K562 (cell line): ENCODE measurements around the gene HOXC12. TPM values are rescaled to one million over a fixed set of nuclear protein-coding genes. Genes with fewer than 3 reads are reported as not detected.

Source experiments
- ARHGAP35 ChIP-seq: fragments of 450-650 bp; IDR thresholded peaks from 2 replicates; pipeline ENCODE4 v1.6.1; 2018; ENCODE audit not compliant: partially characterized antibody
- CHD4 ChIP-seq: fragments of 200-600 bp; sonication (generic); IDR thresholded peaks from 3 replicates; pipeline ENCODE4 v1.6.1; 2012; ENCODE audit warnings: low read depth, mild to moderate bottlenecking, mixed read lengths, low read length, inconsistent platforms; ENCODE audit not compliant: insufficient read depth, insufficient replicate concordance, poor library complexity, severe bottlenecking
- CREB1 ChIP-seq, 2 experiments: sonication (generic) in 1 of 2; formaldehyde crosslinking in 1 of 2; IDR thresholded peaks; 2 replicates each; pipeline versions ENCODE4 v1.6.1 to v1.8.0; 2012 to 2022; ENCODE audit warnings: inconsistent platforms in 1 of 2, mild to moderate bottlenecking in 1 of 2, missing genetic modification reagents in 1 of 2, moderate library complexity in 1 of 2
- CREM ChIP-seq: IDR thresholded peaks from 2 replicates; pipeline ENCODE4 v1.6.1; 2014; ENCODE audit warnings: antibody characterized with exemption, low read depth
- CXXC5 ChIP-seq: fragments of 250-450 bp; sonication (Bioruptor Pico); IDR thresholded peaks from 2 replicates; pipeline ENCODE4 v1.8.0; 2022; ENCODE audit warnings: inconsistent platforms, mild to moderate bottlenecking, moderate library complexity
- ESRRA ChIP-seq: fragments of 450-650 bp; IDR thresholded peaks from 2 replicates; pipeline ENCODE4 v1.6.1; 2014; ENCODE audit warnings: low read depth, mild to moderate bottlenecking, moderate library complexity, borderline replicate concordance
- HEY1 ChIP-seq: fragments of 250-450 bp; sonication (Bioruptor Pico); IDR thresholded peaks from 2 replicates; pipeline ENCODE4 v1.5.0; 2020; ENCODE audit warnings: mild to moderate bottlenecking, moderate library complexity, borderline replicate concordance
- JUN ChIP-seq, 2 experiments: sonication (generic) in 1 of 2; formaldehyde crosslinking in 1 of 2; IDR thresholded peaks; 2 replicates each; pipeline versions ENCODE4 v1.6.1 to v1.8.0; 2012 to 2022; ENCODE audit warnings: borderline replicate concordance in 2 of 2, mild to moderate bottlenecking in 2 of 2, improper control_type of control experiment in 1 of 2, low read depth in 1 of 2, low read length in 1 of 2, missing genetic modification reagents in 1 of 2
- KAT8 ChIP-seq: fragments of 450-650 bp; IDR thresholded peaks from 2 replicates; pipeline ENCODE4 v1.6.1; 2016; ENCODE audit warnings: low read depth, mild to moderate bottlenecking
- KLF1 ChIP-seq: fragments of 450-650 bp; IDR thresholded peaks from 2 replicates; pipeline ENCODE4 v1.6.1; 2016; ENCODE audit warnings: missing genetic modification characterization, missing compliant biosample characterization
- LCOR ChIP-seq: sonication (generic); formaldehyde crosslinking; IDR thresholded peaks from 2 replicates; pipeline ENCODE4 v1.8.0; 2022; ENCODE audit warnings: mild to moderate bottlenecking, missing genetic modification reagents
- MXI1 ChIP-seq: IDR thresholded peaks from 2 replicates; pipeline ENCODE4 v1.6.1; 2011; ENCODE audit warnings: low read depth, mild to moderate bottlenecking, improper control_type of control experiment, low read length
- NEUROD1 ChIP-seq: fragments of 150-350 bp; IDR thresholded peaks from 2 replicates; pipeline ENCODE4 v1.6.1; 2014; ENCODE audit warnings: borderline replicate concordance, low read length, low read depth; ENCODE audit not compliant: partially characterized antibody
- NR3C1 ChIP-seq: sonication (generic); formaldehyde crosslinking; IDR thresholded peaks from 2 replicates; pipeline ENCODE4 v1.8.1; 2022; ENCODE audit warnings: missing genetic modification reagents
- POLR2AphosphoS5 ChIP-seq: IDR thresholded peaks from 2 replicates; pipeline ENCODE4 v1.6.1; 2011; ENCODE audit warnings: mild to moderate bottlenecking, low read depth, low read length, moderate library complexity; ENCODE audit not compliant: control insufficient read depth, insufficient read depth
- POU5F1 ChIP-seq: fragments of 150-350 bp; IDR thresholded peaks from 2 replicates; pipeline ENCODE4 v1.6.1; 2014; ENCODE audit warnings: borderline replicate concordance, low read length, low read depth, mild to moderate bottlenecking; ENCODE audit not compliant: partially characterized antibody
- PRPF4 ChIP-seq: fragments of 200-400 bp; formaldehyde crosslinking; IDR thresholded peaks from one replicate; pipeline ENCODE4 v1.6.1; 2017; ENCODE audit warnings: low read length, low read depth, mild to moderate bottlenecking; ENCODE audit not compliant: insufficient read depth, poor library complexity, severe bottlenecking
- RBM34 ChIP-seq: fragments of 200-400 bp; formaldehyde crosslinking; IDR thresholded peaks from 2 replicates; pipeline ENCODE4 v1.6.1; 2018; ENCODE audit warnings: low read length, borderline replicate concordance; ENCODE audit not compliant: insufficient read depth
- SMARCB1 ChIP-seq: IDR thresholded peaks from 2 replicates; pipeline ENCODE4 v1.6.1; 2011; ENCODE audit warnings: improper control_type of control experiment, low read depth; ENCODE audit not compliant: insufficient read length
- TRIM28 ChIP-seq: fragments of 450-650 bp; IDR thresholded peaks from 2 replicates; pipeline ENCODE4 v1.6.1; 2017
- ZNF133 ChIP-seq: fragments of 250-450 bp; sonication (Bioruptor Pico); IDR thresholded peaks from 2 replicates; pipeline ENCODE4 v1.4.0; 2020; ENCODE audit warnings: mild to moderate bottlenecking
- ZNF239 ChIP-seq: fragments of 250-450 bp; sonication (Bioruptor Pico); IDR thresholded peaks from 2 replicates; pipeline ENCODE4 v1.4.0; 2020; ENCODE audit warnings: mild to moderate bottlenecking
- ZNF263 ChIP-seq: sonication (generic); formaldehyde crosslinking; IDR thresholded peaks from 2 replicates; pipeline ENCODE4 v1.8.0; 2022; ENCODE audit warnings: mild to moderate bottlenecking, missing genetic modification reagents, borderline replicate concordance
- ZNF436 ChIP-seq: fragments of 250-450, 450-650 bp; sonication (Bioruptor Pico); formaldehyde crosslinking; IDR thresholded peaks from 2 replicates; pipeline ENCODE4 v1.7.0; 2020; ENCODE audit warnings: mild to moderate bottlenecking
- ZNF79 ChIP-seq: fragments of 250-450 bp; sonication (Bioruptor Pico); IDR thresholded peaks from 2 replicates; pipeline ENCODE4 v1.4.0; 2020; ENCODE audit warnings: low read depth, mild to moderate bottlenecking, moderate library complexity
- polyA plus RNA-seq, 8 experiments: library from polyadenylated mRNA; depleted of rRNA in 4 of 8; stranded (reverse) in 5 of 8; unstranded in 3 of 8; fragments of >200 nt; fragmentation: Nextera tagmentation in 2 of 8; fragmentation: Illumina TruSeq in 1 of 8; extraction: Ambion mirVana in 2 of 8; extraction: Trizol in 1 of 8; gene quantifications; 2 replicates each; pipeline versions ENCODE4 v1.2.1 to v1.2.3, GENCODE V29; 2011 to 2014; ENCODE audit warnings: inconsistent platforms in 1 of 8, missing spikeins in 1 of 8
- total RNA-seq, 7 experiments: library from RNA; depleted of rRNA in 6 of 7; stranded (reverse); fragments of >200 nt in 6 of 7; fragmentation: Illumina TruSeq in 2 of 7; extraction: Trizol in 2 of 7; gene quantifications; 2 replicates each; pipeline versions ENCODE4 v1.2.1 to v1.2.3, GENCODE V29; 2011 to 2021; ENCODE audit warnings: low replicate concordance in 1 of 7
- TF ChIP-seq, protein P1 (sequence below): sonication (generic); formaldehyde crosslinking; IDR thresholded peaks from 2 replicates; pipeline ENCODE4 v1.5.0; 2020; ENCODE audit warnings: missing genetic modification reagents
- TF ChIP-seq, protein P2 (sequence below): IDR thresholded peaks from 2 replicates; pipeline ENCODE4 v1.6.1; 2011; ENCODE audit not compliant: insufficient read length; ENCODE audit errors: extremely low read depth

Gene HOXC12
- total and polyA plus RNA-seq, 9 of the 15 experiments (the other 6 are each of a cell fraction or from before 2014, with no cell fraction given) = 0.04 to 0.36 (median 0.11) TPM; not detected in 1

DNA sequence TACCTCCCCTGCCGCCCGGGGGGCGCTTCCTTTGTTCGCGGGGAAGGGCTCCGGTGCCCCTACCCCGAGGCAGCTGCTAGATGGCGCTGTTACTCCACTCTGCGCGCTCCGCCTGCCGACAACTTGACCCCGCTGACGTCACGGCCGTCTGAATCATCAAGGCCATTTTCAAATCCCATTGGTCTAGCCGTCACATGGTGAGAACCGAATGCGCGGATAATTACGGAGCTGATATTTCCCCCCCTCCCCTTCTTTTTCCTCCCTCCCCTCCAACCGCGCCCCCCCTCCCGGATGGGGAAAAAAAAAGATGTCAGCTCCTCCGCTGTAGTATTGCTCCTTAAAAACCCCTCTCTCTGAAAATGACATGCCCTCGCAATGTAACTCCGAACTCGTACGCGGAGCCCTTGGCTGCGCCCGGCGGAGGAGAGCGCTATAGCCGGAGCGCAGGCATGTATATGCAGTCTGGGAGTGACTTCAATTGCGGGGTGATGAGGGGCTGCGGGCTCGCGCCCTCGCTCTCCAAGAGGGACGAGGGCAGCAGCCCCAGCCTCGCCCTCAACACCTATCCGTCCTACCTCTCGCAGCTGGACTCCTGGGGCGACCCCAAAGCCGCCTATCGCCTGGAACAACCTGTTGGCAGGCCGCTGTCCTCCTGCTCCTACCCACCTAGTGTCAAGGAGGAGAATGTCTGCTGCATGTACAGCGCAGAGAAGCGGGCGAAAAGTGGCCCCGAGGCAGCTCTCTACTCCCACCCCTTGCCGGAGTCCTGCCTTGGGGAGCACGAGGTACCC is 30.4 kb downstream of the HOXC12 start, which contains the start of gene HOXC10 (continued):
- no peak for TF ChIP-seq NR3C1 (CRISPR knock-in tag)
- no peak for TF ChIP-seq KLF1 (tag)
- no peak for TF ChIP-seq ARHGAP35
- no peak for TF ChIP-seq CHD4
- no peak for TF ChIP-seq SMARCB1
- TF ChIP-seq HEY1 (CRISPR knock-in tag) = no peak
- no peak for TF ChIP-seq ZNF133 (CRISPR knock-in tag)
- no peak for TF ChIP-seq NEUROD1
- TF ChIP-seq POLR2AphosphoS5 = no peak
- TF ChIP-seq, protein P1, sequence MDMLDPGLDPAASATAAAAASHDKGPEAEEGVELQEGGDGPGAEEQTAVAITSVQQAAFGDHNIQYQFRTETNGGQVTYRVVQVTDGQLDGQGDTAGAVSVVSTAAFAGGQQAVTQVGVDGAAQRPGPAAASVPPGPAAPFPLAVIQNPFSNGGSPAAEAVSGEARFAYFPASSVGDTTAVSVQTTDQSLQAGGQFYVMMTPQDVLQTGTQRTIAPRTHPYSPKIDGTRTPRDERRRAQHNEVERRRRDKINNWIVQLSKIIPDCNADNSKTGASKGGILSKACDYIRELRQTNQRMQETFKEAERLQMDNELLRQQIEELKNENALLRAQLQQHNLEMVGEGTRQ (CRISPR knock-in tag) = peak; percentile 87
- peak; percentile 92 for TF ChIP-seq JUN (IDR thresholded peaks at IDR 0.05; ENCODE audit: borderline replicate concordance, low read depth, low read length)
- no peak for TF ChIP-seq JUN (CRISPR knock-in tag; IDR thresholded peaks at IDR 0.05; ENCODE audit: borderline replicate concordance)
- TF ChIP-seq ZNF263 = no peak
- TF ChIP-seq POU5F1 = no peak
- TF ChIP-seq LCOR (CRISPR knock-in tag) = peak; percentile 64; the same call in 1 of the 2 replicates
- peak; percentile 98 for TF ChIP-seq CREM
- TF ChIP-seq CXXC5 = peak; percentile 56
- TF ChIP-seq TRIM28 = no peak
- TF ChIP-seq, protein P2, sequence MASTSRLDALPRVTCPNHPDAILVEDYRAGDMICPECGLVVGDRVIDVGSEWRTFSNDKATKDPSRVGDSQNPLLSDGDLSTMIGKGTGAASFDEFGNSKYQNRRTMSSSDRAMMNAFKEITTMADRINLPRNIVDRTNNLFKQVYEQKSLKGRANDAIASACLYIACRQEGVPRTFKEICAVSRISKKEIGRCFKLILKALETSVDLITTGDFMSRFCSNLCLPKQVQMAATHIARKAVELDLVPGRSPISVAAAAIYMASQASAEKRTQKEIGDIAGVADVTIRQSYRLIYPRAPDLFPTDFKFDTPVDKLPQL = no peak
- TF ChIP-seq PRPF4 = no peak
- no peak for TF ChIP-seq ZNF79 (CRISPR knock-in tag)
- TF ChIP-seq ESRRA = peak; percentile 14; the same call in 1 of the 2 replicates
- no peak for TF ChIP-seq KAT8
- TF ChIP-seq MXI1 = no peak
- no peak for TF ChIP-seq ZNF239
- peak; percentile 87 for TF ChIP-seq CREB1 (IDR thresholded peaks at IDR 0.05)
- TF ChIP-seq CREB1 (CRISPR knock-in tag; IDR thresholded peaks at IDR 0.05) = peak; percentile 92
- TF ChIP-seq ZNF436 = no peak
- TF ChIP-seq RBM34 = no peak
